SK-N-SH (cell line): ENCODE results near the gene DGKZ. TPM values are rescaled to one million over a fixed set of nuclear protein-coding genes. Genes with fewer than 3 reads are reported as not detected.

Experiments
- CTCF ChIA-PET: fragments of 300-600, 350-600 bp; formaldehyde crosslinking; extraction: SDS; loops from one replicate; lab custom pipeline; 2021; lab: Yijun Ruan, JAX
- POLR2A ChIA-PET: fragments of 350-600 bp; sonication (Branson Sonifier 250); formaldehyde crosslinking; extraction: SDS; loops from one replicate; lab custom pipeline; 2020; ENCODE audit warnings: antibody characterized with exemption, inconsistent platforms; lab: Yijun Ruan, JAX
- DNase-seq: peaks from one replicate; pipeline ENCODE4 v3.0.0; 2012
- H2AFZ ChIP-seq: fragments of 200-600 bp; sonication (generic); 2 replicates; pipeline ENCODE4 v1.8.1; 2016; ENCODE audit warnings: antibody characterized with exemption, mild to moderate bottlenecking, low read depth
- H3F3A ChIP-seq: fragments of 200-600 bp; sonication (generic); replicated peaks from 2 replicates; pipeline ENCODE3; 2016; ENCODE audit warnings: antibody characterized with exemption, mild to moderate bottlenecking; ENCODE audit not compliant: insufficient read depth
- H3K27ac ChIP-seq, 2 experiments: fragments of 200-500 bp in 1 of 2; fragments of 200-600 bp in 1 of 2; sonication (Bioruptor generic) in 1 of 2; sonication (generic), shearing (Covaris generic) in 1 of 2; 2 replicates each; pipeline versions ENCODE4 v1.5.1 to v1.6.1; 2014 to 2016; ENCODE audit warnings: low read depth in 2 of 2, inconsistent platforms in 1 of 2, low read length in 1 of 2, mild to moderate bottlenecking in 1 of 2, mixed read lengths in 1 of 2
- H3K27me3 ChIP-seq: fragments of 200-600 bp; sonication (generic), shearing (Covaris generic); 2 replicates; pipeline ENCODE4 v1.6.1; 2016; ENCODE audit warnings: mixed run types; ENCODE audit not compliant: insufficient read depth
- H3K36me3 ChIP-seq, 2 experiments: fragments of 200-500 bp in 1 of 2; fragments of 200-600 bp in 1 of 2; sonication (Bioruptor generic) in 1 of 2; sonication (generic) in 1 of 2; replicated peaks in 1 of 2; 2 replicates each; pipeline versions ENCODE3 to v1.5.1; 2014 to 2016; ENCODE audit warnings: low read length in 1 of 2, mild to moderate bottlenecking in 1 of 2; ENCODE audit not compliant: insufficient read depth in 2 of 2, control insufficient read depth in 1 of 2
- H3K4me1 ChIP-seq, 2 experiments: fragments of 200-500 bp in 1 of 2; fragments of 200-600 bp in 1 of 2; sonication (Bioruptor generic) in 1 of 2; sonication (generic), shearing (Covaris generic) in 1 of 2; 2 replicates each; pipeline versions ENCODE4 v1.5.1 to v1.6.1; 2014 to 2016; ENCODE audit warnings: low read depth in 1 of 2, low read length in 1 of 2, mixed run types in 1 of 2; ENCODE audit not compliant: insufficient read depth in 2 of 2, control insufficient read depth in 1 of 2
- H3K4me2 ChIP-seq: fragments of 200-600 bp; sonication (generic), shearing (Covaris generic); 2 replicates; pipeline ENCODE4 v1.6.1; 2017; ENCODE audit warnings: mixed run types
- H3K4me3 ChIP-seq, 2 experiments: fragments of 200-500 bp in 1 of 2; fragments of 200-600 bp in 1 of 2; sonication (Bioruptor generic) in 1 of 2; sonication (generic), shearing (Covaris generic) in 1 of 2; 2 replicates each; pipeline versions ENCODE4 v1.5.1 to v1.8.1; 2014 to 2016; ENCODE audit warnings: low read depth in 2 of 2, inconsistent platforms in 1 of 2, low read length in 1 of 2, mild to moderate bottlenecking in 1 of 2, mixed read lengths in 1 of 2, moderate library complexity in 1 of 2
- H3K79me2 ChIP-seq: fragments of 200-600 bp; sonication (generic); 2 replicates; pipeline ENCODE4 v1.8.1; 2017; ENCODE audit warnings: mild to moderate bottlenecking; ENCODE audit not compliant: insufficient read depth
- H3K9ac ChIP-seq: fragments of 200-600 bp; sonication (generic); 2 replicates; pipeline ENCODE4 v1.6.1; 2017; ENCODE audit warnings: mixed run types
- H3K9me2 ChIP-seq: fragments of 200-600 bp; sonication (generic); 2 replicates; pipeline ENCODE4 v1.6.1; 2017; ENCODE audit warnings: mixed run types
- H3K9me3 ChIP-seq: fragments of 200-600 bp; sonication (generic); 2 replicates; pipeline ENCODE4 v1.6.1; 2017; ENCODE audit warnings: mixed run types, mild to moderate bottlenecking, moderate library complexity
- H4K20me1 ChIP-seq: fragments of 200-600 bp; sonication (generic); 2 replicates; pipeline ENCODE4 v1.6.1; 2017; ENCODE audit warnings: mild to moderate bottlenecking, mixed run types; ENCODE audit not compliant: insufficient read depth
- CTCF ChIP-seq: fragments of 200-600 bp; sonication (generic); IDR thresholded peaks from 2 replicates; pipeline ENCODE4 v1.6.1; 2017; ENCODE audit warnings: antibody characterized with exemption, mild to moderate bottlenecking, moderate library complexity
- ELF1 ChIP-seq: IDR thresholded peaks from 2 replicates; pipeline ENCODE4 v1.4.0; 2012
- EP300 ChIP-seq, 2 experiments: IDR thresholded peaks; 2 replicates each; pipeline versions ENCODE4 v1.4.0 to v1.6.1; 2012; ENCODE audit warnings: borderline replicate concordance in 1 of 2, low read depth in 1 of 2, low read length in 1 of 2
- EZH2phosphoT487 ChIP-seq: fragments of 200-600 bp; sonication (generic); IDR thresholded peaks from 2 replicates; pipeline ENCODE4 v1.6.1; 2017; ENCODE audit warnings: low read depth, mixed run types, mild to moderate bottlenecking, antibody characterized with exemption, moderate library complexity, borderline replicate concordance
- FOSL2 ChIP-seq: IDR thresholded peaks from 2 replicates; pipeline ENCODE4 v1.4.0; 2012; ENCODE audit warnings: low read depth, mild to moderate bottlenecking, moderate library complexity, borderline replicate concordance
- FOXJ3 ChIP-seq: sonication (generic); formaldehyde crosslinking; IDR thresholded peaks from 2 replicates; pipeline ENCODE4 v1.5.1; 2020; ENCODE audit warnings: mild to moderate bottlenecking, missing genetic modification reagents
- FOXM1 ChIP-seq: IDR thresholded peaks from 2 replicates; pipeline ENCODE4 v1.4.0; 2012; ENCODE audit warnings: low read depth, mild to moderate bottlenecking
- GABPA ChIP-seq: IDR thresholded peaks from 2 replicates; pipeline ENCODE4 v1.4.0; 2012; ENCODE audit warnings: low read depth, mild to moderate bottlenecking
- MAX ChIP-seq: IDR thresholded peaks from 2 replicates; pipeline ENCODE4 v1.4.0; 2012; ENCODE audit warnings: low read depth
- MXI1 ChIP-seq: IDR thresholded peaks from 2 replicates; pipeline ENCODE4 v1.6.1; 2012; ENCODE audit warnings: mild to moderate bottlenecking, low read depth, low read length, improper control_type of control experiment
- NFIC ChIP-seq: IDR thresholded peaks from 2 replicates; pipeline ENCODE4 v1.4.0; 2012; ENCODE audit warnings: borderline replicate concordance
- NRF1 ChIP-seq: IDR thresholded peaks from 2 replicates; pipeline ENCODE4 v1.6.1; 2012; ENCODE audit warnings: low read depth, mild to moderate bottlenecking, low read length
- PBX3 ChIP-seq: IDR thresholded peaks from 2 replicates; pipeline ENCODE4; 2012
- RCOR1 ChIP-seq: fragments of 150-350 bp; IDR thresholded peaks from 2 replicates; pipeline ENCODE4 v1.6.1; 2017; ENCODE audit warnings: antibody characterized with exemption, low read length
- SMC3 ChIP-seq: IDR thresholded peaks from 2 replicates; pipeline ENCODE4 v1.6.1; 2012; ENCODE audit warnings: low read depth, low read length, improper control_type of control experiment
- TAF1 ChIP-seq: IDR thresholded peaks from 2 replicates; pipeline ENCODE4 v1.6.1; 2012; ENCODE audit warnings: low read depth, mild to moderate bottlenecking, low read length, moderate library complexity, borderline replicate concordance
- TCF12 ChIP-seq: IDR thresholded peaks from 2 replicates; pipeline ENCODE4 v1.4.0; 2012
- USF1 ChIP-seq: IDR thresholded peaks from 2 replicates; pipeline ENCODE4 v1.4.0; 2012; ENCODE audit warnings: low read depth, borderline replicate concordance
- YY1 ChIP-seq: IDR thresholded peaks from 2 replicates; pipeline ENCODE4 v1.4.0; 2012; ENCODE audit warnings: low read depth, mild to moderate bottlenecking
- WGBS: methylation state at CpG from one replicate; pipeline ENCODE4 v1.1.6; 2017; ENCODE audit warnings: low lambda C conversion rate; 5-methylcytosine and 5-hydroxymethylcytosine counted together
- polyA plus RNA-seq, 3 experiments: library from polyadenylated mRNA; depleted of rRNA; stranded (reverse); fragments of >200 nt; gene quantifications; 2 replicates each; pipeline ENCODE4 v1.2.3, GENCODE V29; 2012

Gene DGKZ
- polyA plus RNA-seq, 1 of the 3 experiments (the other 2 are of a cell fraction), result 33.2 TPM

GRCh38 chr11:46342239-46342638 lies 5.0 kb upstream of the DGKZ start:
- no peak for TF ChIP-seq GABPA
- TF ChIP-seq USF1, result no peak
- no peak for TF ChIP-seq RCOR1
- no peak for TF ChIP-seq MXI1
- no peak for TF ChIP-seq FOXM1
- TF ChIP-seq EP300 (IDR thresholded peaks at IDR 0.05; ENCODE audit: borderline replicate concordance in 1 of 2, low read depth in 1 of 2, low read length in 1 of 2), result no peak
- no peak for TF ChIP-seq SMC3
- no peak for TF ChIP-seq PBX3
- TF ChIP-seq YY1, result no peak
- TF ChIP-seq FOXJ3 (CRISPR knock-in tag), result no peak
- TF ChIP-seq EZH2phosphoT487, result no peak
- TF ChIP-seq MAX, result no peak
- no peak for TF ChIP-seq NRF1
- TF ChIP-seq TAF1, result no peak
- no peak for TF ChIP-seq ELF1
- TF ChIP-seq CTCF, result no peak
- TF ChIP-seq FOSL2, result no peak
- TF ChIP-seq NFIC, result no peak
- no peak for TF ChIP-seq TCF12
- no peak overlapping the region for H3K27ac ChIP-seq
- 57% methylated on average over 5 of the region's 5 CpGs for WGBS
- no peaks in the 10 kb centered on the region for H3F3A ChIP-seq
- no peak overlapping the region for H3K4me3 ChIP-seq
- no peak for DNase-seq
- H2AFZ ChIP-seq, result no peak overlapping the region
- POLR2A ChIA-PET, result no interaction called here
- no peaks in the 10 kb centered on the region for H3K27me3 ChIP-seq
- no peaks in the 10 kb centered on the region for H3K9me2 ChIP-seq
- peaks cover 13% of the 10 kb centered on the region in 2 experiments; a peak in 3 of 4 replicates for H3K4me1 ChIP-seq
- no peaks in the 10 kb centered on the region for H3K9me3 ChIP-seq
- no peak overlapping the region for H3K4me2 ChIP-seq
- no peaks in the 10 kb centered on the region for H4K20me1 ChIP-seq
- CTCF ChIA-PET, result interaction anchor here (0.7 to 17.7 kb wide), 5 partner anchors 10 to 104 kb away, joined by 3 to 423 read pairs (median 7); no protein-coding TSS in a partner anchor
- H3K79me2 ChIP-seq, result no peaks in the 10 kb centered on the region
- no peaks in the 10 kb centered on the region for H3K36me3 ChIP-seq
- no peak overlapping the region for H3K9ac ChIP-seq
